Endodermal cell (in vitro differentiated cells): ENCODE results near the gene PIM3. TPM values are rescaled to one million over a fixed set of nuclear protein-coding genes. Genes with fewer than 3 reads are reported as not detected.
A peak's percentile ranks its signal among the peaks of the same experiment; 100 is the strongest.

ENCODE experiments used
- DNase-seq: peaks from one replicate; pipeline ENCODE4 v3.0.0-alpha.2; 2017
- H3K27ac ChIP-seq: 2 replicates; pipeline ENCODE4 v1.5.1; 2013; ENCODE audit warnings: mild to moderate bottlenecking, low read depth, low read length, moderate library complexity
- H3K27me3 ChIP-seq: 2 replicates; pipeline ENCODE4 v1.6.1; 2013; ENCODE audit warnings: mild to moderate bottlenecking, low read length, moderate library complexity; ENCODE audit not compliant: insufficient read depth, control insufficient read depth, poor library complexity, severe bottlenecking
- H3K36me3 ChIP-seq: 2 replicates; pipeline ENCODE4 v1.7.0; 2013; ENCODE audit warnings: mild to moderate bottlenecking, low read length, moderate library complexity; ENCODE audit not compliant: control insufficient read depth, insufficient read depth
- H3K4me1 ChIP-seq: one replicate; pipeline ENCODE4 v1.7.0; 2013; ENCODE audit warnings: low read length; ENCODE audit not compliant: control insufficient read depth, insufficient read depth
- H3K4me3 ChIP-seq: 2 replicates; pipeline ENCODE4 v1.5.1; 2013; ENCODE audit warnings: mild to moderate bottlenecking, low read length, moderate library complexity
- H3K9ac ChIP-seq: 2 replicates; pipeline ENCODE4 v1.6.1; 2013; ENCODE audit warnings: mild to moderate bottlenecking, low read length, moderate library complexity; ENCODE audit not compliant: poor library complexity, severe bottlenecking; ENCODE audit errors: extremely low read depth
- H3K9me3 ChIP-seq: 2 replicates; pipeline ENCODE4 v1.6.1; 2013; ENCODE audit warnings: mild to moderate bottlenecking, low read length, moderate library complexity; ENCODE audit not compliant: control insufficient read depth
- H3K27ac Mint-ChIP-seq: 2 replicates; pipeline ENCODE4 v1.8.0; 2020; ENCODE audit warnings: mixed read lengths
- H3K27me3 Mint-ChIP-seq: 2 replicates; pipeline ENCODE4 v1.8.0; 2021; ENCODE audit warnings: mild to moderate bottlenecking, mixed read lengths; ENCODE audit not compliant: insufficient read depth
- H3K36me3 Mint-ChIP-seq: 2 replicates; pipeline ENCODE4 v1.8.0; 2020; ENCODE audit warnings: low read depth, mixed read lengths
- H3K4me1 Mint-ChIP-seq: 2 replicates; pipeline ENCODE4 v1.8.0; 2020; ENCODE audit warnings: mixed read lengths
- H3K4me3 Mint-ChIP-seq: 2 replicates; pipeline ENCODE4 v1.8.0; 2020; ENCODE audit warnings: mild to moderate bottlenecking, moderate library complexity, mixed read lengths
- H3K9me3 Mint-ChIP-seq: 2 replicates; pipeline ENCODE4 v1.8.0; 2020; ENCODE audit warnings: mild to moderate bottlenecking, mixed read lengths
- CTCF ChIP-seq: fragments of 200-600 bp; sonication (generic); conservative IDR thresholded peaks from 2 replicates; pipeline ENCODE4 v1.5.0; 2021; ENCODE audit warnings: antibody characterized with exemption, mild to moderate bottlenecking
- WGBS, 2 experiments: methylation state at CpG; one replicate each; pipeline versions ENCODE4 v1.1.5 to v1.1.7; 2013; ENCODE audit warnings: missing lambda C conversion rate in 2 of 2, mixed read lengths in 1 of 2; ENCODE audit not compliant: insufficient coverage in 1 of 2, insufficient read length in 1 of 2; 5-methylcytosine and 5-hydroxymethylcytosine counted together
- total RNA-seq, 2 donors: library from RNA; stranded (reverse); fragmentation: NEBNext Ultra II Directional in 1 of 2; extraction: Animal tissue kit (Norgen Biotek cat#: 25700) in 1 of 2; gene quantifications; 2 replicates in 1 of 2; 3 replicates in 1 of 2; pipeline ENCODE4 v1.2.1, GENCODE V29; 2021

Gene PIM3
- total RNA-seq, 2 donors from 2014 or later = 31.5 to 36.6 TPM

- Mint-ChIP-seq H3K9me3 (no peaks in the 10 kb centered on the region), H3K4me1 (peaks cover 4% of the 10 kb centered on the region), H3K27ac (no peak overlapping the region), H3K27me3 (no peaks in the 10 kb centered on the region), H3K36me3 (no peaks in the 10 kb centered on the region), H3K4me3 (no peak overlapping the region)
- Histone ChIP-seq H3K27me3 (no peaks in the 10 kb centered on the region), H3K4me1 (peaks cover 9% of the 10 kb centered on the region), H3K36me3 (no peaks in the 10 kb centered on the region), H3K9me3 (no peaks in the 10 kb centered on the region), H3K4me3 (no peak overlapping the region), H3K27ac (no peak overlapping the region), H3K9ac (no peak overlapping the region)
- 92 to 95% methylated on average over 9 to 15 of the region's 15 CpGs for WGBS, 2 experiments
- DNase-seq = no peak
- TF ChIP-seq CTCF = no peak
These were observed 5.5 kb upstream of the PIM3 start for GRCh38 chr22:49954991-49955580.

DNA sequence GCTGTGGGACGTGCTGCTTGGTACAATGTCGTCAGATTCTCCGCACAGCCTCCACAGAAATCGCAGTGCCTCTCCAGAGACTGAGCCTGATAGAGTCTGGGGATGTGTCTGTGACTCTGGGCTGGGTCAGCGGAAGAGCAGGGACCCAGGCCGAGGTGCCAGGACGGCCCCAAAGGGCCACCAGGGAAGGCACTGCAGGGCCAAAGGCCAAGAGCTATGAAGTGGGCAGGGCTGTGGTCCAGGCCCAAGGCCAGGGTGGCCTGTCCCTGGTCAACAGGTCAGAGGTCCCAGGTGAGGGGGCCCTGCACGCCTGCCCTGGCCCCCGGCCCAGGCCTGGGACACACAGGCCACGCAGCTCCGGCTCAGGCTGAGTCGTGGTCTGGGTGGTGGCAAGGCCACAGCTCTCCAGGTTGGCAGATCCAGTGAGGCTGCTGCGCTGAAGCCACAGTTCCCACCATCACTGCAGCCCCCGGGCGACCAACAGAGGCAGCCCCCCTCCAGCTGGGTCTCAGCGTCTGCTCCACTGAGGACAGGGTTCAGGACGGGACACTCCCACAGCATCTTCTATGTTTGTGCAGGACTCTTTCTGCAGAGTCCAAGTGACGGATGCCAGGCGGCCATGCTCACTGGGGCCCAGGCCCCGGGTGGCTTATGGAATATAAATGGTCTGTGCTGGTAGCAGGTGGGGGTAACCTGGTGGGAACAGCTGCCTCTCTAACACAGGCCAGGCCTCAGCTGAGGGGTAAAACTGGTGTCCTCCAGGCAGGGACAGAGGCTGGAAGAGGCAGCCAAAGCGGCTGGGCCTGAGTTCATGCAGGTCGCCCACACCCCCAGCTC lies 4.8 kb upstream of the PIM3 start:
- peaks cover 9% of the 10 kb centered on the region for H3K4me1 ChIP-seq
- H3K4me3 Mint-ChIP-seq = no peak overlapping the region

GRCh38 chr22:49956418-49956770 lies 4.2 kb upstream of the PIM3 start:
- no peaks in the 10 kb centered on the region for H3K27me3 ChIP-seq
- Mint-ChIP-seq H3K9me3 (no peaks in the 10 kb centered on the region), H3K27me3 (no peaks in the 10 kb centered on the region), H3K4me3 (no peak overlapping the region), H3K27ac (no peak overlapping the region), H3K36me3 (no peaks in the 10 kb centered on the region), H3K4me1 (peaks cover 4% of the 10 kb centered on the region)
- no peak overlapping the region for H3K9ac ChIP-seq
- H3K36me3 ChIP-seq = no peaks in the 10 kb centered on the region
- peaks cover 9% of the 10 kb centered on the region for H3K4me1 ChIP-seq
- peak; percentile 30 for DNase-seq
- TF ChIP-seq CTCF = no peak
- no peaks in the 10 kb centered on the region for H3K9me3 ChIP-seq
- no peak overlapping the region for H3K4me3 ChIP-seq
- 90 to 95% methylated on average over 6 to 15 of the region's 15 CpGs for WGBS, 2 experiments
- H3K27ac ChIP-seq = no peak overlapping the region

More for the DNA sequence above, 4.8 kb upstream of the PIM3 start:
- Histone ChIP-seq H3K36me3 (no peaks in the 10 kb centered on the region), H3K27me3 (no peaks in the 10 kb centered on the region), H3K9ac (no peak overlapping the region), H3K4me3 (no peak overlapping the region), H3K27ac (no peak overlapping the region), H3K9me3 (no peaks in the 10 kb centered on the region)
- peaks cover 4% of the 10 kb centered on the region for H3K4me1 Mint-ChIP-seq
- DNase-seq = peak; percentile 40
- WGBS, 2 experiments = 92 to 93% methylated on average over 15 to 22 of the region's 22 CpGs
- H3K9me3 Mint-ChIP-seq = no peaks in the 10 kb centered on the region
- H3K27me3 Mint-ChIP-seq = no peaks in the 10 kb centered on the region
- TF ChIP-seq CTCF = no peak
- no peak overlapping the region for H3K27ac Mint-ChIP-seq
- H3K36me3 Mint-ChIP-seq = no peaks in the 10 kb centered on the region
